HG03558 (cell line): ENCODE results near the gene COBL.

Experiments
- ATAC-seq: cut with Tn5 transposase; IDR thresholded peaks from one replicate; pipeline ENCODE4 v1.9.1; 2021; ENCODE audit warnings: moderate number of reproducible peaks; ENCODE audit not compliant: unreplicated experiment; ENCODE audit errors: extremely low read depth

Gene COBL

GRCh38 chr7:51085034-51085692, 231.4 kb downstream of the COBL start:
- no peak for ATAC-seq

DNA sequence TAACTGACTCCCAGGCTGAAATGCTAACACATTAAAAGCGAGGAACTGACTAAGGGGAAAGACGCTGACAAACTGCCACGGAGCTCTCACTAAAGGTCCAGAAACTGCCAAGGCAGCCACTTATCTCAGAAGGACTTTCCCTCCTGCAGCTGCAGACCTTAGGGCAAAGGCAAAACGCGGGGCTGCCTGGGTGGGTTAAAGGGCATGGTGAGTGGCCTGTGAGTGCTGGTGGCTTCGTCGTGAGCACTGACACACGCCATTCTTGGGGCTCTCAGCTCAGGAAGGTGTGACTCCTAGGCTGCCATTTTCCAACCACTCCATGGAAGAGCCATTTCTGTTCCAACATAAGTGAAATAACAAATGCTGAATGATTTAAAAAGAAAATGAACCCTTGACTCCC, 232.5 kb downstream of the COBL start:
- ATAC-seq, result no peak

- no peak for ATAC-seq
Observed at GRCh38 chr7:51082940-51083533, 233.6 kb downstream of the COBL start.

- no peak for ATAC-seq
Observed at GRCh38 chr7:51082096-51082840, 234.3 kb downstream of the COBL start.

- ATAC-seq, result no peak
Observed at GRCh38 chr7:51081270-51081890, 235.2 kb downstream of the COBL start.

- ATAC-seq, result no peak
Observed at GRCh38 chr7:51080622-51081269, 235.9 kb downstream of the COBL start.

DNA sequence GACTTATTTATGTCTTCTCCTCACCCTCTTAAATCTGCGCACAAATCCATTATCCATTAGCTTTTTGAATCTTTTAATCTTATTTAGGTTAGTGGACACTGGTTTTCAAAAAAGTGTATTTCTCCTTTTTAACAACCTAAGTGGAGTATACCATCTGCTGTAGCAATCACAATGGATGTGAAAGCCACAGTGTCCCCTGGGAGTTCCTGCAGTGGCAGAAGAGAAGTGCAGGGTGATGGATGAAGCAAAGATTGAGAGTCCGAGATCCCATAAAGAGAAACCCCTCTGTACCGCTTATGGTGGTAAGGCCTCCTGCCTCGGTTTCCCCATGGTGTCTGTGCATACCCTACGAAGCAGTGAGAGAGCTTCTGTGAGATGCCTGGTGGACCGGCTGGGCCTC, 236.4 kb downstream of the COBL start:
- no peak for ATAC-seq

- no peak for ATAC-seq
Observed at GRCh38 chr7:51079494-51079893, 237.1 kb downstream of the COBL start.

GRCh38 chr7:51078653-51079052, 238.0 kb downstream of the COBL start:
- no peak for ATAC-seq

DNA sequence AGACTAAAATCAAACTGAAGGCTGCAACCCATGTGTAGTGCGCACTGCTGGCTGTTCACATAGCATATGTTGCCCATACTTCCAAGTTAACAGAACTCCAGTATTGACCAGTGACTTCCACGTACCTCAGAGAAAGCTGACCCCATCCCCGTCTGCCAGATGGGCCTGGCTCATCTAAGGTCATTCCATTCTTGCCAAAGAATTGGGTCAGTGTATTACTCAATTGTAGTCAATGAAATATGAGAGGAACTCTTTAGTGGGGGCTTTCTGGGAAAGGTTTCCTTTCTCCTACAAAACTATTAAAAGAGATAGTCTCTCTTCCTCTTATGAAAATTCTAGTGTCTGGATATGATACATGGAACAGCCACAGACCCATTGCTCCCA, 238.6 kb downstream of the COBL start:
- ATAC-seq, result no peak

GRCh38 chr7:51077316-51077986, 239.2 kb downstream of the COBL start:
- ATAC-seq, result no peak

- ATAC-seq, result no peak
Observed at GRCh38 chr7:51075681-51076580, 240.7 kb downstream of the COBL start.

DNA sequence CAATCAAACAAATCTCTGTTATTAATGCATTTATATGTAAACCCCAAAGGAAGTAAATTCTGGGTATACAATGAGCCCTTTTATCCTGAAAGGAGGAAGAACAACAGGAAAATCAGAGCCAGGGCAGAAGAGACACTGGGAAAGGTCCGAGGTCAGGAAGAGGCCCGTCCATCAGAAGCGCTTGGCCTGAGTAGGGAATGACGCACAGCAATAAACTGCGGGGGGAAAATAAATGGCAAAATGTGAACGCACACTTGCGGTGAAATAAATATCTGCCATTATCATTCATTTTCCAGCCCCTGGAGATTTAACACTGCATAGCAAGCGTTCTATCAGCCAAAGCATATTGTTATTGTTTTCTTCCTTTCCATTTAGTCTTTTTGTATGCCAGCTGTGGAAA, 243.4 kb downstream of the COBL start:
- ATAC-seq, result no peak

- no peak for ATAC-seq
Observed at GRCh38 chr7:51072281-51072680, 244.3 kb downstream of the COBL start.

- no peak for ATAC-seq
Observed at GRCh38 chr7:51071427-51071826, 245.2 kb downstream of the COBL start.

DNA sequence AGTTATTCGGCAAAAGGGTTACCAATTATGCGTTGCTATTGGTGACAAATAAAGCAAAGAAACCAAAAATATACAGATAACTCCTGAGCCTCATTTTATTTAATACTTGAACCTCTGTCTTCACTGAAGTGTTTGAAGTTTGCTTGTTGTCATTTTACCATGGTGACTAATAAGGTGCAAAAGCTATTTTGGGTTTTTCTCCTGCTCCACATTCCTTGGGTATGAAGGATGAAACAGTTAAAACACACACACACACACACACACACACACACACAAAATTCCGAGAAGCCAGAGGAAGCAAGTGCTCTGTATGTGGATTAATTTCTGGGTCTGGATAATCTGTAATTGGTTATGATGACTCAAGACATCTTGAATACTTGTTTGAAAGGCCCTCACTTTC, 246.5 kb downstream of the COBL start:
- ATAC-seq, result no peak

GRCh38 chr7:51069411-51070083, 247.1 kb downstream of the COBL start:
- ATAC-seq, result no peak

DNA sequence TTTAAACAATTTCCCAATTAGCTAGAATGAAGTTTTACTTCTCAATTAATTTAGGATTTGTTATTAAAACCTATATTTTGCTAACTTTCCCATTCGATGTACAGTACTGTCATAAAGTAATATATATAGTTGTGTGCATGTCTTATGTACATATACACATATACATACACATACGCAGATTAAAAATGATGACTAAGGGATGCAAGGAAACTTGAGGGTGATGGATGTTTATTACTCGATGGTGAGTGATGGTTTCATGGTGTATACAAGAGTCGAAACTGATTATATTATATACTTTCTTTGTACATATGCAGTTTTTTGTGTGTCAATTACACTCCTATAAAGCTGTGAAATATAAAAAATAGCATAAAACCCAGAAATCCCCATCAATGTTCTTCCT, 248.2 kb downstream of the COBL start:
- no peak for ATAC-seq

DNA sequence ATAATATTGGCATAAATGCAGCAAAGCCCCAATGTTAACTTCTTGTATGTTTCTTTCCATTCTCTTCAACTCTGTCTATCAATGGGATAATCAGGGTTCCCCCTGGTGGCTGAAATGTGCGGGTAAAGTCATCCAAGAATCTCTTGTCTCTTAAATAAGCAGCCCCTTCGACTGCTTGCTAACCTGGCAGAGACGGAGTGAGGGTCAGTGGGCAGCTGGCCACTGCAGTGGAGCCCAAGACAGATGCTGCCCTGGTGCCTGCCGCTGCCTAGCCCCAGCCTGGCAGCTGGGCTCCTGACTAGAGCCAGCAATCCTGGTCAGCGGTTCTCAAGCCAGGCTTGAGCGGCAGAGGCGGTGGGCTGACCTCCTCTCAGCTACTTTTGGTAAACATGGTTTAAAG, 248.9 kb downstream of the COBL start:
- no peak for ATAC-seq
